ENCODE data around the gene AGAP3. TPM values are rescaled to one million over a fixed set of nuclear protein-coding genes. Genes with fewer than 3 reads are reported as not detected.
A peak's percentile ranks its signal among the peaks of the same experiment; 100 is the strongest.

Gene AGAP3
- total RNA-seq, 2 donors from 2014 or later, result 45.6 to 53.0 TPM

GRCh38 chr7:151119055-151119415 lies 32.8 kb downstream of the AGAP3 start:
- Mint-ChIP-seq H3K4me3 (peak overlapping the region; percentile 58), H3K36me3 (ENCODE audit: low read depth) (peaks cover 15% of the 10 kb centered on the region), H3K27ac (peak overlapping the region; percentile 92), H3K27me3 (no peaks in the 10 kb centered on the region), H3K4me1 (peaks cover 26% of the 10 kb centered on the region)
- DNase-seq (no peak), ATAC-seq (no peak)
- H3K9me3 ChIP-seq (ENCODE audit: control insufficient read depth, low read length, poor library complexity, severe bottlenecking), result no peaks in the 10 kb centered on the region

- no peaks in the 10 kb centered on the region for H3K9me3 ChIP-seq (ENCODE audit: control insufficient read depth, low read length, poor library complexity, severe bottlenecking)
- DNase-seq (no peak), ATAC-seq (no peak)
- Mint-ChIP-seq H3K27me3 (no peaks in the 10 kb centered on the region), H3K4me1 (peaks cover 27% of the 10 kb centered on the region), H3K36me3 (ENCODE audit: low read depth) (peaks cover 15% of the 10 kb centered on the region), H3K4me3 (no peak overlapping the region), H3K27ac (no peak overlapping the region)
These were observed 33.6 kb downstream of the AGAP3 start for GRCh38 chr7:151119902-151120301.

- H3K4me3 Mint-ChIP-seq, result no peak overlapping the region
- no peaks in the 10 kb centered on the region for H3K27me3 Mint-ChIP-seq
- H3K36me3 Mint-ChIP-seq (ENCODE audit: low read depth), result peaks cover 15% of the 10 kb centered on the region
- H3K27ac Mint-ChIP-seq, result no peak overlapping the region
- H3K9me3 ChIP-seq (ENCODE audit: control insufficient read depth, low read length, poor library complexity, severe bottlenecking), result no peaks in the 10 kb centered on the region
- peaks cover 25% of the 10 kb centered on the region for H3K4me1 Mint-ChIP-seq
- DNase-seq (no peak), ATAC-seq (no peak)
These were observed 34.6 kb downstream of the AGAP3 start for GRCh38 chr7:151120896-151121295.

GRCh38 chr7:151121380-151122170 lies 35.3 kb downstream of the AGAP3 start:
- H3K27me3 Mint-ChIP-seq, result no peaks in the 10 kb centered on the region
- ATAC-seq (no peak), DNase-seq (no peak)
- peaks cover 24% of the 10 kb centered on the region for H3K4me1 Mint-ChIP-seq
- no peak overlapping the region for H3K27ac Mint-ChIP-seq
- H3K9me3 ChIP-seq (ENCODE audit: control insufficient read depth, low read length, poor library complexity, severe bottlenecking), result no peaks in the 10 kb centered on the region
- peaks cover 15% of the 10 kb centered on the region for H3K36me3 Mint-ChIP-seq (ENCODE audit: low read depth)
- H3K4me3 Mint-ChIP-seq, result no peak overlapping the region

GRCh38 chr7:151122276-151122675 lies 36.0 kb downstream of the AGAP3 start:
- Mint-ChIP-seq H3K36me3 (ENCODE audit: low read depth) (peaks cover 15% of the 10 kb centered on the region), H3K4me1 (peaks cover 20% of the 10 kb centered on the region), H3K27me3 (no peaks in the 10 kb centered on the region), H3K4me3 (no peak overlapping the region), H3K27ac (no peak overlapping the region)
- no peaks in the 10 kb centered on the region for H3K9me3 ChIP-seq (ENCODE audit: control insufficient read depth, low read length, poor library complexity, severe bottlenecking)
- no peak for DNase-seq
- no peak for ATAC-seq

GRCh38 chr7:151122796-151123157 lies 36.5 kb downstream of the AGAP3 start:
- H3K27me3 Mint-ChIP-seq, result no peaks in the 10 kb centered on the region

GRCh38 chr7:151123158-151123821 lies 37.0 kb downstream of the AGAP3 start:
- Mint-ChIP-seq H3K27ac (no peak overlapping the region), H3K36me3 (ENCODE audit: low read depth) (peaks cover 15% of the 10 kb centered on the region), H3K4me1 (peaks cover 18% of the 10 kb centered on the region), H3K27me3 (no peaks in the 10 kb centered on the region), H3K4me3 (peak overlapping the region; percentile 5)
- H3K9me3 ChIP-seq (ENCODE audit: control insufficient read depth, low read length, poor library complexity, severe bottlenecking), result no peaks in the 10 kb centered on the region
- no peak for DNase-seq
- ATAC-seq, result no peak

More at GRCh38 chr7:151122796-151123157, 36.5 kb downstream of the AGAP3 start:
- ATAC-seq (no peak), DNase-seq (no peak)
- H3K9me3 ChIP-seq (ENCODE audit: control insufficient read depth, low read length, poor library complexity, severe bottlenecking), result no peaks in the 10 kb centered on the region
- Mint-ChIP-seq H3K36me3 (ENCODE audit: low read depth) (peaks cover 15% of the 10 kb centered on the region), H3K27ac (no peak overlapping the region), H3K4me1 (peaks cover 18% of the 10 kb centered on the region), H3K4me3 (no peak overlapping the region)

GRCh38 chr7:151123822-151124464 lies 37.7 kb downstream of the AGAP3 start:
- H3K4me3 Mint-ChIP-seq, result peak overlapping the region; percentile 5
- DNase-seq, result peak; percentile 71 to 82 (median 71)
- no peak overlapping the region for H3K27ac Mint-ChIP-seq

GRCh38 chr7:151124481-151124880 lies 38.2 kb downstream of the AGAP3 start:
- Mint-ChIP-seq H3K27ac (no peak overlapping the region), H3K27me3 (no peaks in the 10 kb centered on the region), H3K4me1 (peaks cover 15% of the 10 kb centered on the region), H3K36me3 (ENCODE audit: low read depth) (peaks cover 9% of the 10 kb centered on the region), H3K4me3 (no peak overlapping the region)
- H3K9me3 ChIP-seq (ENCODE audit: control insufficient read depth, low read length, poor library complexity, severe bottlenecking), result no peaks in the 10 kb centered on the region
- DNase-seq (no peak), ATAC-seq (no peak)

More at GRCh38 chr7:151123822-151124464, 37.7 kb downstream of the AGAP3 start:
- no peaks in the 10 kb centered on the region for H3K27me3 Mint-ChIP-seq
- peaks cover 13% of the 10 kb centered on the region for H3K36me3 Mint-ChIP-seq (ENCODE audit: low read depth)
- ATAC-seq, result peak; percentile 97
- H3K9me3 ChIP-seq (ENCODE audit: control insufficient read depth, low read length, poor library complexity, severe bottlenecking), result no peaks in the 10 kb centered on the region
- peaks cover 15% of the 10 kb centered on the region for H3K4me1 Mint-ChIP-seq

GRCh38 chr7:151124899-151125399 lies 38.7 kb downstream of the AGAP3 start:
- DNase-seq, result no peak
- no peak for ATAC-seq
- no peak overlapping the region for H3K4me3 Mint-ChIP-seq
- H3K27me3 Mint-ChIP-seq, result no peaks in the 10 kb centered on the region
- H3K27ac Mint-ChIP-seq, result no peak overlapping the region
- peaks cover 9% of the 10 kb centered on the region for H3K36me3 Mint-ChIP-seq (ENCODE audit: low read depth)
- peaks cover 15% of the 10 kb centered on the region for H3K4me1 Mint-ChIP-seq
- H3K9me3 ChIP-seq (ENCODE audit: control insufficient read depth, low read length, poor library complexity, severe bottlenecking), result no peaks in the 10 kb centered on the region

GRCh38 chr7:151125470-151125845 lies 39.2 kb downstream of the AGAP3 start:
- peaks cover 9% of the 10 kb centered on the region for H3K36me3 Mint-ChIP-seq (ENCODE audit: low read depth)
- peaks cover 12% of the 10 kb centered on the region for H3K4me1 Mint-ChIP-seq
- DNase-seq (no peak), ATAC-seq (no peak)
- H3K27me3 Mint-ChIP-seq, result no peaks in the 10 kb centered on the region
- no peak overlapping the region for H3K27ac Mint-ChIP-seq
- no peaks in the 10 kb centered on the region for H3K9me3 ChIP-seq (ENCODE audit: control insufficient read depth, low read length, poor library complexity, severe bottlenecking)
- H3K4me3 Mint-ChIP-seq, result no peak overlapping the region

- H3K9me3 ChIP-seq (ENCODE audit: control insufficient read depth, low read length, poor library complexity, severe bottlenecking), result no peaks in the 10 kb centered on the region
- no peak overlapping the region for H3K27ac Mint-ChIP-seq
- no peaks in the 10 kb centered on the region for H3K27me3 Mint-ChIP-seq
- ATAC-seq (no peak), DNase-seq (no peak)
- H3K4me1 Mint-ChIP-seq, result peaks cover 10% of the 10 kb centered on the region
- peaks cover 9% of the 10 kb centered on the region for H3K36me3 Mint-ChIP-seq (ENCODE audit: low read depth)
- no peak overlapping the region for H3K4me3 Mint-ChIP-seq
These were observed 39.7 kb downstream of the AGAP3 start for GRCh38 chr7:151125846-151126481.

Data from T-helper 17 cell (primary cell).